CD1c-positive myeloid dendritic cell (primary cell): ENCODE measurements around the gene RPL14.
"Not testable (repeated sequence)": the region's sequence is repeated elsewhere in the genome, so short reads cannot be mapped to it uniquely, and the experiment has no call there.

Source experiments
- DNase-seq: peaks from one replicate; pipeline ENCODE4 v3.0.0-alpha.2; 2016; ENCODE audit errors: extremely low spot score

RPL14 gene

DNA sequence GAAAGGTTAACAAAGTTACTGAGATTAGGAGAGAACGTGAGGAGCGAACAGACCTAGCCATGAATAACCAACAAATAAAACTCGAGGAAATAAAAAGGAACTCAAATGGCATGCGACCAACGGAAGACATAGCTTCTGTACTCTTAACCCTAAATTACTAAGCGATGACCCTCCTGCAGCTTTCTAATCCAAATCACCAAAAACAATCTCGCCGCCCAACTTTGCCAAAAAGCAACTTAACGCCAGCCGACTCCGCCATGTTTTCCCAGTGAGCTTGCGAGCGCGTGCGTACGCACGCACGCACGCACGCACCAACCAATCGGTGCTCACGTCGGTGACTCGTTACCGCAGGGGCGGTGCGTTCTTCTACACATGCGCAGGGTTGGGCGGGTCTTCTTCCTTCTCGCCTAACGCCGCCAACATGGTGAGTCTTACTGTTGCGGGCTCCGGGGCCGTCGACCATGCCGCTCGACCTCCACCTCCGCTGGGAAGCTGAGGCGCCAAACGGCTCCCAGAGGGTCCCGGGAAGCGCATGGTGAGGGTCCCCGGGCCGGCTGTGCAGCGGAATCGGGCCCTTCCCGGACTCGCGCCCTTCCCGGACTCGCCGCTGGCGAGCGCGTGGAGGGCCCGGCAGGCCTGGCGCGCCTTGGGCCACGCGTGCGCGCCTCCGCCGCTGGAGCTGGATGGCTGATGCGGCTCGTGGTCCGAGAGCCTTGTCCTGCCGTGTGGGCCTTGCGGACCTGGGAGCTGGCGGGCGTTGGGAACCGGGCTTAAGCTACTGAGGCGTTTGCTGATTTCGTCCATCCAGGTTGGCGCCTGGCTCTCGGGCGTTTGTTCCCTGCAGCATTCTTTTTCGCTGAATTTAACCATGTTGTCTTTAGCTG lies at the start of gene RPL14:
TSS of gene RPL14 (plus strand) at position 400 of the 884 bp plus-strand sequence. CDS start at position 533, 133 bp downstream.
- peak; percentile 99 for DNase-seq

DNA sequence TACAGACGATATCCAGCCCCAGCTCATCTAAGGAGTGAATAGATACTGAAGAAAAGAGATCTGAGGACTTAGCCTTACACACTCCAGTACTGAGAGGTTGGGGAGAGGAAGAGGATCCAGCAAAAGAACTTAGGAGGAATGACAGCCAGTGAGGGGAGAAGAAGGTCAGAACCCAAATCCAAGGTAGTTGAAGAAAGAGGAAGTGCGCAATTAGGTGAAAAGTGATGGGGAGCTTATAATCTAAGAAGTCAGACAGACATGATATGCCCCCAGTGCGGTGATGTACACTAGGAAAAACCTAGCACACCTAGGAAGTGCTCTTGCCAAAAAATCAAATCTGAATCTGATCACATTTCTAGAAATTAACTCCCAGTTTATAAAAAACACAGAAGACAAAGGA lies 49.5 kb upstream of the RPL14 start:
- no peak for DNase-seq

DNA sequence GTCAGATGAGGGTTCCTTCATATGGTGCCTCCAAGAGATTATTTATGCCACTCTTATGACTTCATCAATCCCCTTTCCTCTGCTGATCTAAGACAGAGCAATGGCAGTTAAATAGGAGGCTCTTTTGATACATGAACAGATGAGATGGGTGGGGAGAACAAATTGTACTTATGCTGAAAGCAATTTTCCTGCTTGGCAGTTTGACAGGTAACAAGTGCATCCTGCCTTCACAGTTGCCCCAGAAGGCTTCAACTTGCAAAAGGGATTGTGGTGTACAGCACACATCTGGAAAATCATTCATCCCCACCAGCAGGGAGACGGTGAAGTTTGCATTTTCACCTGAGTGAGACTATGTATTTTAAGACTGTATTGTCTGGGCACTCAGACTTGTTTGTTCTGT lies 42.9 kb upstream of the RPL14 start:
- DNase-seq, result no peak

DNA sequence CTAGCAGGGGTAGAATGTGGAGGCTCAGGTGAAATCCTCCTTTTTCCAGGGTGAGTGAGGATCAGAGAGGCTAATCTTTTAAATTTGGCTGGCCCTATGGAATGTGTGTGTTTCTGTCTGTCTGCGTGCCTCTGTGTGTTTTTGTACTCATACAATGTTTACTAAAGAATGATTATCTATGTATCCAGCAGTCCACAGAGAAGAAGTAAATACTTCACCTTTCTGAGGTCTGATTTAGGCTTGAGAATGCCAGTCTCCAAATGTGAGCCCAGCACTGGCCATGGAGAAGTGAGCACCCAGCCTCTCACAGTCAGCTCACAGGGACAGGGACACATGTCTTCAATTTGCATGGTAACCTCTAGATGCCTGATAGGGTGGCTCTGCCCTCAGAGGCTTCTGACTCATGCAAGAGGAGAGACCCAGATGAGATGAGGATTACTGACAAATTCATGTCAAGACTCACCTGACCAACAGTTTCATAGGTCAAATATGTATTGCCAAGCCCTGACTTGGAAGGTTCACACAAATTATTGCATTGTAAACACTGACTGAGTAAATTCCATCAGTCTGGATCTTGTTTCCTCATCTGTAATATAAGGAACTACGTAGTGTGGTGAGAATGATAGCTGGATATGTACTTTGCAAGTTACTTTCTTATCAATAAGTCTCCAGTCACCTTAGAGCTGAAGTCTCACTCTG lies 39.1 kb upstream of the RPL14 start:
- DNase-seq, result no peak

DNA sequence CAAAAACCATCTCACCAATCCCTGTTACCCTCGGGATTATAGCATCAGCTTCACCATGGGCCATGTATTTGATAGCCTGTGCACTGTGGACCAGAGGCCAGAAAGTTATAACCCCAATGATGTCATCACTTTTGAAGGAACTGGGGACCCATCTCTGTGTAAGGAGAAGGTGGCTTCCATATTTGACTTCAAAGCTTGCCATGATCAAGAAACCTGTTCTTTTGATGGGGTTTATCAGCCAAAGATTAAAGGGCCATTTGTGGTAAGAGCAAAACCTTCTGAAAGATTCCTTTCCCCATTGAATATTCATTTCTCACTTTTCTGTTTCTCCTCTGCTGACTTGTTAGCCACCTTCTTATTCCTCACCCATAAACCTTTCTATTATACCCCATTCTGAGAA lies 34.3 kb upstream of the RPL14 start:
- DNase-seq, result no peak

DNA sequence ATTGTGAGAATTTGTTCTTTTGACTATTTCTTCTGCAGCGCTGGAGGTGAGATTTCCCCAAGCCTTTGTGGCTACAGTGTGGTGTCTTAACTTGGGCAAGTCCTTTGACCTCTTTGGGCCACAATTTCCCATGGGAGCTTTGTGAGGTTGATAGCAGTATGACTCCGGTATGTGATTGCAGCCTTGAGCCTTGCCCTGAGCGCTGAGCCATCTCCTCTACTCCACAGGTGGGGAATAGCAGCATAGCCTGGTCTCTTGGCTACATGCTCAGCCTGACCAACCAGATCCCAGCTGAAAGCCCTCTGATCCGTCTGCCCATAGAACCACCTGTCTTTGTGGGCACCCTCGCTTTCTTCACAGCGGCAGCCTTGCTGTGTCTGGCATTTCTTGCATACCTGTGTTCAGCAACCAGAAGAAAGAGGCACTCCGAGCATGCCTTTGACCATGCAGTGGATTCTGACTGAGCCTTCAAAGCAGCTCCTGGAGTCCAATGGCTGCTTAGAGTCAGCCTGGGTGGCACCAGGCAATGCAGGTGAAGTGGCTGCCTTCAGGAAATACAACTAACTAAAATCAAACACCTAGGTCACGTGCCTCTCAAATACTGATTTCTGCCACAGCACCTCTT lies 30.0 kb upstream of the RPL14 start:
- no peak for DNase-seq

DNA sequence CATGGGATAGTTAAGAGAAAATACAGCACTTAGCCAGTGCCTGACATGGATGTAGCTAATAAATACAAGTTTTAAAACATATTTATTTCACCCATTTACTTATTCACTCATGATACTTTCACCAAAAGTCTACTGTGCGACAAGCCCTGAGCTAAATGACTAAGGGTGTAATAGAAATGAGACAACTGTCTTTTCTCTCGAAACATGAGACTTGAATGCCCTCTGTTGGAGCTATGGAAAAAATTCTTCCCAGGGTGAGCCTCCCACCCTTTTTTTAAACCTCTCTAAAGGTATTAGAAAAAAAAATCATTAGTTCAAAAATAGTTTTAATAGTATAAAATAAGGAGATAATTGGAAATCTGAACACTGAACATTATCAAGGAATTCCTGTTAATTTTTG lies 24.3 kb upstream of the RPL14 start:
- no peak for DNase-seq

DNA sequence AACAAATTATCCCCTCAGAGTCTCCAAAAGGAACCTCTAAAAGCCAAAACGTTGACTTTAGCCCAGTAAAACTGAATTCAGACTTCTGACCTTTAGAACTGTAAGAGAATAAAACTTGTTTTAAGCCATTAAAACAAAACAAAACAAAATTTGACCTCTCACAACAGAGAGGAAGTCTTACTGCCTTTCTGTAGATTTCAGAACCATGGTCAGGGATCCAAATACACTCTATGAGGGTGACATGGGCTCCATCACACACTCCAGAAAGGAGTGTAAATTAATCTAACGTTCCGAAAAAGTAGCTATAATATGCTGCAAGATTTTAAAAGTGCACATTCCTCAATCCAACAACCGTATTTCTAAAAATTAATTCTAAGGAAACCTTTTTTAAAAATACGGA lies 19.2 kb upstream of the RPL14 start:
- DNase-seq, result no peak

DNA sequence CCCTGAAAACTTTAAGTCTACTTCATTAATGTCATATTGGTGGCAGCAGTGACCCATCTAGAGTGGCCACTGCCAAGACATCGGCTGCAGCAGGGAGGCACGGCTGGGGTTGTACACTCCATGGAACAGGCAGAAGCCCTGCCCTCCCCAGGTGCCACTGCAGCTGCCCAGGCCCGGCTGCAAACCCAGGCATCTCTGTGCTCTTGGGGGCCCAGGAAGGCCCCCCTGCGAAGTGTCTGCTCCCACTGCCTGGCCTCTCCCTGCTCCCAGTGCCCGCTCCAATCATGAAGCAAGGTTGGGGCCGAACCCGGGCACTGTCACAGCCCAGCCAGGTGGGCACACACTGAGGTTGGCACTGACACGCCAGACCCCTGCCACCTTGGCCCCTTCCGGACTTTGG lies 12.1 kb upstream of the RPL14 start:
- no peak for DNase-seq

DNA sequence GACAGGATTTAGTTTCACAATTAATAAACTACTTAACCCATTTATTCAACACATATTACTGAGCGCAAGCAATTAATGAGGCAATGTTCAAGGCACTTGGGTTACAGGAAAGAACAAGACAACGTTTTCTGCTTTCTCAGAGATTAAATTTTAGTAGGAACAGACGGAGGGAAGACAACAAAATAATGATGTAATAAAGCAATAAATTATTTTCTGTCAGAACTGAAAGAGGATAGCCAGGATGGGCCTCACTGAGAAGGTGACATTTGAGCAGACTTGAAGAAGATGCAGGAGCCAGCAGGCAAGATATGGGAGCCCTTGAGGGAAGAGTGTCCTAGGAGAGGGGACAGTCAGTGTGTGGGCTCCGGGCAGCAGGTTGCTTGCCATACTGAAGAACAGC lies 11.3 kb upstream of the RPL14 start:
- no peak for DNase-seq

DNA sequence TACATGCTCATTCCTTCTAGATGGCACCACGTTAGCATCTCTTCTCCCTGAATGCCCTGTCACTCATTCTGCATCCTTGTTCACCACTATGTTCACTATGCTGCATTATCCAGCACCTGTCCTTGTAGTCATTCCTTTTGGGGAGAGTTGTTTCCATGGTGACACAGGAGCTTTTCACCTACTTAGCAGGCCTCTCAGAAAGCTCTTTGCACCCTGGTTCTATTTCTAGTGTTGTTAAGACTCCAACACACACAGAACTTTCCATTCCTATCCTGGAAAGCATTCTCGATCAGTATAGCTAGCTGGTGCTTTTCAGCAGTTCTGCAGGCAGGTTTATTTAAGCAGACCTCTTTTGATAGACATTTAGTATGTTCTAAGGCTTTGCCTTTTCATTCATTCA lies 6.7 kb upstream of the RPL14 start:
- DNase-seq, result no peak

DNA sequence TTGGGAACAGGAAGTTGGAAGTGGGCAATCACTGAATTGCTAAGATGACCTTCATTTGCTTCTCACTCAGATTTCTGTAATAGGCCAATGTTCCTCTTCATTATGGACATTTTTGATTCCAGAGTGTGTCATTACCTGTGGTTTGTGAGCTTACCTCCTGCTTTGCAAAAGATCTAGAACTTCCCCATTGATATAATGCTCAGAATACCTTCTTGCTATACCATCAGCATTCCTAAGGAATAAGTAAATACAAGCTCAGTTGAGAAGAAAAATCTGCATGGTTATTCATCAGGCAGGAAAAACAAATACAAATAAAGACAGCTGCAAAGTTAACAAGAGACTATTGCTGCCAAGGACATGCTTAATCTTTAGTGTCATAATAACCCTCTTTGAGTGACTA lies 5.6 kb upstream of the RPL14 start:
- no peak for DNase-seq

DNA sequence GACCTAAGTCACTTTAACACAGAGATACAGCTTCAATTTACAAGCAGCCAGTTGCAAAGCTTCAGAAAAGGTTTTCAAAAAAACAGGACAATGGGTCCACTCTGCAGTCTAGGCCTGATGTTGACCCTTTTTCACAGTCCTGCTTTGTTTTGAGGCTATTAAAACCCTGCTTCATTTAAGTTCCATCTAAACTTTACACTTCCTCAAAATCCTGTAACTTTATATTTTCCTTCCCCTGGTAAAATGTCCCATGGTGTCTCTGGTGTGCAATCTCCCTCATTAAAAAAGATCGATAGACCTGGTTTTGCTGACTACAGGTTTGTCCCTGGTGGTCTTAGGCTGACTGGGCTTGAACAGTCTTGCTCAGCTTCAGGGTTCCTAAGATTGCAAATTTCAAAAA lies 5.1 kb upstream of the RPL14 start:
- no peak for DNase-seq

DNA sequence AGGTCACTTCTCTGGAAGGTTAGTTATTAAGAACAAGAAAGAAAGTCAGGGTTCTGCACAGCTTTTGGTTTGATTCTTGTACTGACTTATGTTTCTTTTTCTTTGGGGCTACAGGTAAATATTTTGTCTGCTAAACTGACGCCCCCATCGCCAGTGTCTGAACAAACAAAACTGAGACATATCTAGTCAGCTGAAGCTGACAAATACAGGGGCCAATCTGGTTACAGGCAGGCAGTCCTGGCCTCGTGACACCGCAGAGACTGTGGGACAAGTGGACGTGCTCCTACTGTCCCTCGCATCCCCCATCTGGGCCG lies 4.6 kb upstream of the RPL14 start:
- no peak for DNase-seq

DNA sequence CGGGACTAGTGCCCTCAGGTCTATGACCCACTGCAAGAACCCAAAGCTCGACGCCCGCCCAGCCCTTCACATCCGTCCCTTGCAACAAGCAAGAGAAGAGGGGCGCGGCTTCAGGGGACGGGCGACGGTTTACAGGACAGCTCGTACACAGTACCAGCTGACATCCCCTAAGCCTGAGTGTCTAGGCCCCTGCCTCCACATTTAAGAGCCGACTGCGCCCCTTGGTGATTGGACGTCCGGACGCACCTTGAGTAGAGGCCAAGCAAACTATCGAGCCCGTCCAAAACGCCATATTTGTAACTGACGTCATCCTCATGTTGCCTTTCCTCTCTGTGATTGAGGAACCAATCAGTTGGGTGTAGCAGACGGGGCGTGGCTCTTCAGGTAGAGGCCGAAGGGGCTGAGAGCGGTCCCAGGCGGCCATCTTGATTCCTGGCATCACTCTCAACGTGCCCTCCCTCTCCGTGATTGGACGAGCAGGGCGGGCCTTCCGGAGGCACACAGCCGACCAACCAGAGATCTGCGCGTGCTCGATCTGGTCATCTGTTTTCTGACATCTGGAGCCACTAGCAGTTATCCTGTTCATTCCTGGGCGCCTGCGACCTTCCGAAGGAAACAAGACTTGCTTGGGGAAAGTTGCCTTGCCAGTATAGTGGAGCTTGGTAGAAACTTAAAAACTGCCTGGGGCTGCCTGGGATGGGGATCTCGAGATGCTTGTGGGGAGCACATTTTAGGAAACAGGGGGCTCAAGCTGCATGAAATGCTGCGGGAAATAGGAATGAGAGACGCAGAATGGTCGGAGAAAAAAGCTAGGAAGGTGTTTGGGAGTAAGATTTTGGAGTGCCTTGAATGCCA lies 4.0 kb upstream of the RPL14 start:
- peak; percentile 98 for DNase-seq

DNA sequence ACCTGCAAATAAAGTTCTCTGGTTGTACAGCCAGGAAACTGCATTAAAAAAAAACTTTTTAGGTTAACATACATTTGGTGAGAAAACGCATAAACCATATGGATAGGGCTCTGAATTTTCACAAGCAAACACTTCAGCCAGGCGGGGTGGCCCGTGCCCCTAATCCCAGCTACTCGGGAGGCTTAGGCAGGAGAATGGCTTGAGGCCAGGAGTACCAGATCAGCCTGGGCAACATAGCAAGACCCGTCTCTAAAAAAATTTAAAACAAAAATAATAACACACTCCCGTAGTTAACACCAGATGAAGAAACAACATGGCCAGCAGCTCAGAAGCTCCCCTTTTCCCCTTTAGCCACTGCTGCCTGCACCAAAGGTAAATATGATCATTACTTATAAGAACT lies 3.2 kb upstream of the RPL14 start:
- DNase-seq, result no peak

DNA sequence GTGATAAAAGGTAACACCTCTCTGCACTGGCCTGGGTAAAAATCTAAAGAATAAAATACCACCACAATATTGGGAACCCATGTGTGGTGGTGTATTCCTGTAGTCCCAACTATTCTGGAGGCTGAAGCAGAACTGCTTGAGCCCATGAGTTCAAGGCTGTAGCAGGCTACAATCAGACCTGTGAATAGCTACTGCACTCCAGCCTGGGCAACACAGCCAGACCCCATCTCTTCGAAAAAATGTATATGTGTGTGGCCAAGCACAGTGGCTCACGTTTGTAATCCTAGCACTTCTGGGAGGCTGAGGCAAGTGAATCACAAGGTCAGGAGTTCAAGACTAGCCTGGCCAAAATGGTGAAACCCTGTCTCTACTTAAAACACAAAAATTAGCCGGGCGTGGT lies 1.8 kb upstream of the RPL14 start:
- DNase-seq, result no peak

DNA sequence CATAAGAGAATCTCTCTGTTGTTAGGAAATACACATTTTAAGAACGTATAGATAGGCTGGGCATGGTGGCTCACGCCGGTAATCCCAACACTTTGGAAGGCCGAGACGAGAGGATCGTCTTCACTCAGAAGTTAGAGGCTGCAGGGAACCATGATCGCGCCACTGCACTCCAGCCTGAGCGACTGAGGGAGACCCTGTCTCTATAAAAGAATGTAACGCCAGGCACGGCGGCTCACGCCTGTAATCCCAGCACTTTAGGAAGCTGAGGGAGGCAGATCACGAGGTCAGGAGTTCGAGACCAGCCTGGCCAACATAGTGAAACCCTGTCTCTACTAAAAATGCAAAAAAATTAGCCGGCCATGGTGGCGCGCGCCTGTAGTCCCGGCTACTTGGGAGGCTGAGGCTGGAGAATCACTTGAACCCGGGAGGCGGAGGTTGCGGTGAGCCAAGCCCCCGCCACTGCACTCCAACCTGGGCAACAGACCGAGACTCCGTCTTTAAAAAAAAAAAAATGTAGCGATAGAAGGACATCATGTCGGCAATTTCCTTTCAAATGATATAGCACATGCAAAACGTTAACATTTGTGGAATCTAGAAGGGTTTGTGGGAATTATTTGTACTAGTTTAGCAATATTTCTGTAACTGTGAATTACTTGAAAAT lies 730 bp upstream of the RPL14 start:
- DNase-seq, result no peak

DNA sequence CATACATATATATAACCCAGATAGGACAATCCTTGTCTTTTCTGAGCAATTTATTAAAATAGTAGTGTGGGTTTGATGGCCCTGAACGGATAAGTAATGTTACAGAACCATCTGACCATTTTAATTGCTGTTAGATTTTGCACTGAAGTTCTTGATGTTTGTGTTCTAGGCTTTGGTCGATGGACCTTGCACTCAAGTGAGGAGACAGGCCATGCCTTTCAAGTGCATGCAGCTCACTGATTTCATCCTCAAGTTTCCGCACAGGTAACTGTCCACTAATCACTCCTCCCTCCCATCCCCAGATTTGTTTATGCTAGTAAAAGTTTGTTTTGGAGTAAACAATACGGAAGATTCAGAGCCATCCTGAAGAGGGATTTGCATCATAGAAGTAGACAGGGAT lies 1.3 kb downstream of the RPL14 start:
- no peak for DNase-seq

DNA sequence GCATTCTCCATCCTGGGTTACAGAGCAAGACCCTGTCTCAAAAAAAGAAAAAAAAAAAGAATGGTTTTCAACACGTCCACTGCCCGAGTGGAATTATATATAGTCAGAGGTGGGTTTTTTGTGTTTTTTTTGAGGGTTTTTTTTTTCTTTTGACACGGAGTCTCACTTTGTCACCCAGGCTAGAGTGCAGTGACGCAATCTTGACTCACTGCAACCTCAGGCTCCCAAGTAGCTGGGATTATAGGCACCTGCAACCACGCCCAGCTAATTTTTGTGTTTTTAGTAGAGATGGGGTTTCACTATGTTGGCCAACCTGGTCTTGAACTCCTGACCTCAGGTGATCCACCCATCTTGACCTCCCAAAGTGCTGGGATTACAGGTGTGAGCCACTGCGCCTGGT lies 3.3 kb downstream of the RPL14 start:
- DNase-seq, result not testable (repeated sequence)

DNA sequence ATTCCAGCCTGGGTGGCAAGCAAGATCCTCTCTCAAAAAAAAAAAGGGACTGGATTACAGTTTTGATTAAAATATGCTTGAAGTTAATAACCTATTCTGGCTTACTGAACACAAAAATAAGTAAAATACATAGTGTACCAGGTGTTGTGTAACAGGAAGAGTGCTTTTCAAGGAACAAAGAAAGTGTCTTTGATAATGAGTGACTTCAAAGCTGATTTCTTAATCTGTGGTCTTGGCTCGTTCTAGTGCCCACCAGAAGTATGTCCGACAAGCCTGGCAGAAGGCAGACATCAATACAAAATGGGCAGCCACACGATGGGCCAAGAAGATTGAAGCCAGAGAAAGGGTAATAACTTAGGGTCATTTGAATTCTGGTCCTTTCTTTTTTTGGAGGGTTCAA lies 4.0 kb downstream of the RPL14 start:
- DNase-seq, result no peak

DNA sequence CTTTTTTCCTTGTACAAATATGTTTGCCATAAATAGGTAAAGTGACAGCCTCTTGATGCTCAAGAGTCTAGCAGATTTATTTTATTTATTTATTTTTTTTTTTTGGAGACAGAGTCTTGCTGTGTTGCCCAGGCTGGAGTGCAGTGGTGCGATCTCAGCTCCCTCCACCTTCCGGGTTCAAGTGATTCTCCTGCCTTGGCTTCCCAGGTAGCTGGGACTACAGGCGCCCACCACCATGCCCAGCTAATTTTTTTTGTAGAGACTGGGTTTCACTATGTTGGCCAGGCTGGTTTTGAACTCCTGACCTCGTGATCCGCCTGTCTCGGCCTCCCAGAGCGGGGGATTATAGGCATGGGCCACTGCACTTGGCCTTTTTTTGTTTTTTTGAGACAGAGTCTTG lies 5.7 kb downstream of the RPL14 start:
- DNase-seq, result not testable (repeated sequence)
